ENCODE measurements around the gene GABRR2.

- TF ChIP-seq CTCF (conservative IDR thresholded peaks at IDR 0.05; ENCODE audit: low read depth, low read length) (no peak), MAZ (IDR thresholded peaks at IDR 0.05; ENCODE audit: borderline replicate concordance, low read depth, low read length) (no peak), POLR2A (IDR thresholded peaks at IDR 0.05; ENCODE audit: low read depth, low read length) (no peak), MAFK (IDR thresholded peaks at IDR 0.05; ENCODE audit: low read depth, low read length) (no peak), CHD1 (IDR thresholded peaks at IDR 0.05; ENCODE audit: low read depth, low read length) (no peak), BHLHE40 (IDR thresholded peaks at IDR 0.05; ENCODE audit: low read depth, low read length) (no peak), ELK1 (IDR thresholded peaks at IDR 0.05; ENCODE audit: borderline replicate concordance, low read depth, low read length) (no peak), RAD21 (IDR thresholded peaks at IDR 0.05; ENCODE audit: low read length) (no peak), MXI1 (IDR thresholded peaks at IDR 0.05; ENCODE audit: borderline replicate concordance, low read depth, low read length) (no peak), FOS (IDR thresholded peaks at IDR 0.05; ENCODE audit: low read depth, low read length) (no peak)
Measured at GRCh38 chr6:89252907-89253306, 62.2 kb downstream of the GABRR2 start.

All from IMR-90 (cell line).